Ramos (cell line): ENCODE data around the gene TNFRSF14.

Experiments used
- in situ Hi-C: fragments of 300-500 bp; cut with MboI; formaldehyde crosslinking; loops from one replicate; pipeline ENCODE4 v1.14.3; 2022; ENCODE audit warnings: low sequenced_read_pairs; ENCODE audit not compliant: unreplicated experiment

Gene TNFRSF14

GRCh38 chr1:2595812-2596529, 39.8 kb downstream of the TNFRSF14 start:
- in situ Hi-C loops: no loop called here

DNA sequence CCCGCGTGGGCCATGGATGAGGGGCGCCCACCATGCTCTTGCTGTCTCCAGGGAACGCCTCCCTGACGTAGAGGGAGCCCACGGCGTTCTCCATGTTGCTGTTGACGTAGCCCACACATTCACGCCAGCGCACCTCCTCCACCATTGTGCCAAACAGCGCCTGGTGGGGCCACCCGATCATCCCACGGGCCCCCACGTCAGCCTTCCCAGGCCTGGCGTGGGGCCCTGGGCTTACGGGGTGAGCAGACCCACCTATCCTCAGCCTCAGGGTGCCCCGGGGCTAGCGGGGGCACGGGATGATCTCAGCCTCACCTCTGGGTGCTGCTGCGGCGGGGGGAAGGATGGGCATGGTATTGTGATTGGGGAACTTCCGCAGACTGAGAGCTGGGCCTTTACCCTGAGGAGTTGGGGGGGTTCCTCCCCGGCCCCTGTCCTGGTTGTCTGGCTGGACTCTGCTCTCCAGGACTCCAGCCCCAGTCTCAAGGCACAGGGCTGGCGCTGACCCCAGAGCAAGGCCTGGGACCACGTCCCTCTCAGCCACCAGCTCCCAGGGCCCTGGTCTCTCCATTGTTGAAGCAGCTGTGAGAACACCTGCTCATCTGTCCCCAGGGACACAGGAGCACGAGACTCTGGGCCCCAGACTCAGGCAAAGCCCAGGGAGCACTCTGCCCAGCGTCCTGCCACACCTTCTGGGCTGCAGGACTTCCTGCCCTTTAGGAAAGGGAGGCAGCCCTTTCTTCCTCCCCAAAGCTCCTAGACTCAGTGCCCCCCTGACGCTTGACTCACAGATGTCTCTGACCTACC, 40.6 kb downstream of the TNFRSF14 start:
- in situ Hi-C loops: no loop called here

DNA sequence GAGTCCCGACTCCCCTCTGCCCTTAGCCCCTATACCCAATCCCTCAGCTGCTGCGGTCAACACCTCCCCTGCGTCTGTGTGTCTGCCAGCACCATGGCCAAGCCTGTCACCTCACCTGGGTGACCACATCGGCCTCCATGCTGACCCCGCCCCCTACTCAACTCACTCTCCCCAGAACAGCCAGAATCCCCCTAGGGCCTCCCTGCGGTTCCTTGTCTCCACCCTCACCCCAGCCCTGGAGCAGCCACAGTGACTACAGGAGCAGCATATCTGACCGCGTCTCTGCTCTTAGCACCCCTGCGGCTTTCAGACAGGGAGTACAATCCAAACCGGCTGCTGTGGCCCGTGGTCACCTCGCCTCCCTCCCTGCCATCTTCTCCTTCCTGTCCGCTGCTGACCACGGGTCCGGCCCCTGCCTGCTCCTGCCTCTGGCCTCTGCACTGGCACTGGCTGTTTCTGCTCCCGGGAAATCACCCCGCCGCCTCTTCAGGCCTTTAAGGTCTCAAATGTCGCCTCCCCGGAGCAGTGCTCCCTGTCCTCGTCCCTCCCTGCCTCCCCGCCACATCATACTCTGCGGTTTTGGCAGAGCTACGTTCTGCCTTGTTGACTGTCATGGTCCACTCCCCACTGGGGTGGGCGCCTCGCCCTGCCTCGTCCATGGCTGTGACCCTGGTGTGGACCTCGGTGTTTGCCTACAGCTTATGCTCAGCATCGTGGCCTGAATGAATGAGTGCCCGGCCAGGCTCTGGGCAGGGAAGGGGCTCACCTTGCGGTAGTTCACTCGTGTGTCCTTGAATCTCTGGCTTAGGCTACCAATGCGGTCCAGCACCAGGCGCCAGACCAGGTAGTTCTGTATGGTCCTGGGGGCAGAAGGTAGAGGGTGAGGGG, 41.5 kb downstream of the TNFRSF14 start:
- in situ Hi-C loops: no loop called here

- in situ Hi-C loops: no loop called here
These were observed 42.3 kb downstream of the TNFRSF14 start for GRCh38 chr1:2598329-2598931.

DNA sequence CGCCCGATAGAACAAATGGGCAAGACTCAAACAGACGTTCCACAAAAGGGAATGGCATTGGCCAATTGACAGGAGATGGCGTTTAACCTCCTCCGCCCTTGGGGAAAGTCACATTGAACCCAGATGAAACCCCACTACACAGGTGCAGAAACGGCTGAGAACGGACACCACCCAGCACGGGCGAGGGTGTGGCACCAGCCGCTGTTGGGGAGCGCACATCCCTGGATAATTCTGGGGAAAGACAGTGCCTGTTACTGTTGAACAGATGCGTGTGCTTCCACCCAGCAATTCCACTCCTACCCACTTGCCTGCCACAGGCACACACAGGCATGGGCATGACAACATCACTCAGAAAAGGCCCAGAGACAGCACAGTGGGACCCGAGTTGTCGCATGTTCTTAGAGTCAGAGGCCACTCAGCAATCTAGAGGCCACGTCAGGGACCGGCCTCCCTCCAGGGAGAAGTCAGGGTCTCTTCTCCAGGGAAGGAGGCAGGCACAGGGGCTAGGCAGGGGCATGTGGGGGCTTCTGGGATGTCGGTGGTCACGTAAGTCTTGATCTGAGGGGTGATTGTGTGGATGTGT, 45.6 kb downstream of the TNFRSF14 start:
- in situ Hi-C loops: no loop called here

DNA sequence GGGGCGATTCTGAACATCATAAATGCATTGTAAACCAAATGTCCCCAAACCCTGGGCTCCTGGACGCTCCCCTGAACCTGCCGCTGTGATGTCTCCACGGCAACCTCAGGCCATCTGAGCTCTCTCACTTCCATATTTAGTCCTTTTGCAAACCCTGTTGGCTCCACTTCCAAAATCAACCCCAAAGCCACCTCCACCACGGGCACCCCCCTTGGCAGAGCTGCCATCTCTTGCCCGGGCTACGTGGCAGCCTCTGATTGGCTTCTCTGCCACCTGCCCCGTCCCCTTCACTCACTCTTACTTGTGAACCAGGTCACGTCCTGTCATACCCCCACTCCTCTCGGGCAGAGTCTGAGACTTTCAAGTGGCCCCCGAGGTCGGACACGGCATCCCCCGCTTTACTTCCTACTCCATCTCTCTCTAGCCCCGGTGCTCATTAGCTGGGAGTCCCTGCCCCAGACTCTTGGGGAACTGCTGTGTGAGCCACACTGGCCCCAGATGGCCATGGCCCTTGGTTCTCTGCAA, 46.2 kb downstream of the TNFRSF14 start:
- in situ Hi-C loops: no loop called here

DNA sequence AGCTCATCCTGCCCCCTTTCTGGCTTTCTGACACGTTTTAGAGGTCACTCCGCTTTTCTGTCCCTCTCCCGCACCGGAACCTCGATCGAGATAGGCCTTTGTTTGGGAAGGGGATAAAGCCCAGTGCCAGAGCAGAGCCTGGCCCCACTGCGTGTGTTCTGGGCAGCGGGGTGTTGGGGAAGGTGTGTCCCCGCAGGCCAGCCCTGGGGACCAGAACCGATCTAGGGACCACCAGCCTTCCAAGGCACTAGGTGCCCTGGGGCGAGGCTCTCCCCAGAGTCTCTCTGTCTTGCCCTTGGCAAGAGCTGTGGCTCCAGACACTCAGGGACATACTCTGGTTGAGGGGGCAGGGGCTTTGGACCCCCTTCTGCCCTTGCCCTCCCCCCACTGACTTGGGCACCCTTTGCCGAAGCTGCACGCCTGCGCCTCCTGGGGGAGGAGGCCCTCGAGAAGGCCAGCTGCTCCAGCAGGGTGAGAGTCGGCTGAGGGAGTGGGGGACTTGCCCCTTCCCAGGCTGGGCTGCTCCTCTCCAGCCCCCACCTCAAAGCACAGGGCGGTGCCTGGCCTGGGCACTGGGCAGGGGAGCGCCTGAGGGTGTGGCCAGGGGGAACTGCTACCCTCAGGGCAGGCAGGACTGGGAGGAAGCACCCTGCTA, 46.8 kb downstream of the TNFRSF14 start:
- in situ Hi-C loops: no loop called here

GRCh38 chr1:2603521-2604155, 47.5 kb downstream of the TNFRSF14 start:
- in situ Hi-C loops: no loop called here

- in situ Hi-C loops: no loop called here
These were observed 48.1 kb downstream of the TNFRSF14 start for GRCh38 chr1:2604156-2604843.

DNA sequence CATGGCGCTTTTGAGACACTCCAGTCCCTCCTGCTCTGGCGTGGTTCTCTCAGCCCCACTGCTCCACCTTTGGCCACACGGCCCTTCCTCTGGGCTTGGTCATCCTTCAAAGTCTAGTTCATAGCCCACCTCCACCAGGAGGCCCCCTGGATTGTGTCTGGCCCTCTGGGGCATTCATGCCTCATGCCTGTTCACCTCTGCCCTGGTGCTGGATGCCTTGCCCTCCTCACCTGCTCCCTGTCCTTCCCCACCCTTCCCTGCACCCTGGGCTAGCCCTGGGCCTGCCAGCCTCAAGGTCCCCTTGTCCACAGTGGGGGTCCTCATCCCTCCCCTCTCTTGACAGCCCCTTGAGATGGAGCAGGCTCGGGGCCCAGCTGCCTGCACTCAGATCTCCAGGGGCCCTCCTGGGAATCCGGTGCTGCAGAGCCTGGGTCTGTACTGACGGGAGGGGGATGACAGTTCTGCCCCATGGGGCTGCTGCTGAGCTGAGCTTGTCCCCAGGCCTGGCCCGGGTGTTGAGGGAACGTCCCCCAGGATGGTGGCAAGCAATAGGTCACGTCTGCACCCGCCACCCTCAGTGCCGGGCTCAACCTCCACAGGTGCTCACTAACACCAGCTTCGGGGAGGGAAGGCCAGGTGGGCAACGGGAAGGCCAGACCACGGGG, 48.8 kb downstream of the TNFRSF14 start:
- in situ Hi-C loops: no loop called here

GRCh38 chr1:2605509-2606395, 49.6 kb downstream of the TNFRSF14 start:
- in situ Hi-C loops: no loop called here

- in situ Hi-C loops: no loop called here
These were observed 50.3 kb downstream of the TNFRSF14 start for GRCh38 chr1:2606396-2606880.

DNA sequence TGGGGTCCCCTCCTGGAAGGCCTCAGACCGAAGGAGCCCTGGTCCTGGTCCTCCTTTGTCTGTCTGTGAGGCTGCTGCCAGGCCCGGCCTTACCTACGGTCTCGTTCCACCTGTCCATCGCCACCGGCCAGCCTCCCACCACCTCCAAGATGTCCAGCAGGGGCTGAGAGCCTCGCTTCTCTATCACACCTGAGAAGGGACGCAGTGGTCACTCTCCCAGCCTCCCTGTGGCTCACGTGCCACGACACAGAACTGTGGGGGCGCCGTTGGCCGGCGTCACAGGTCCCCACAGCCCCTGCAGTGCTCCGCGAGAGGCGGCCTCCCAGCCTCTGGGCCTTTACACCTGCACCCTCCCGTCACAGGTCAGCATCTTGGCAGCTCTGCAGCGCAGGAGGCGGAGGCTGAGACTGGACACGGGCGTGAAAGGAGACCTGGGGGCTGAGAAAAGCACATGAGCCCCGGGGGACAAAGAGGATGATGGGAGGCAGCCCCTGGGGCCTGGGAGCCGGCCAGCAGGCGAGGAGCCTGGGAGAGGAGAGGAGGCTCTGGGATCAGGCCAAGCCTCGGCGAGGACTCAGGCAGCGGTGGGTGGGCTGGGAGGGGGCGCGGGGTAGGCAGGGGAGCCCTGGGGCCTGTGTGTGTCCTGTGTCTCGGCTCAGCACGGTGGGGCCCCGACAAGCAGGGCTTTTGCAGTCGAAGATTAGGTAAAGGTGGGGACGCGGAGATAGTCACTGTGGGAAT, 50.9 kb downstream of the TNFRSF14 start:
- in situ Hi-C loops: no loop called here

- in situ Hi-C loops: no loop called here
These were observed 51.5 kb downstream of the TNFRSF14 start for GRCh38 chr1:2607641-2608091.

DNA sequence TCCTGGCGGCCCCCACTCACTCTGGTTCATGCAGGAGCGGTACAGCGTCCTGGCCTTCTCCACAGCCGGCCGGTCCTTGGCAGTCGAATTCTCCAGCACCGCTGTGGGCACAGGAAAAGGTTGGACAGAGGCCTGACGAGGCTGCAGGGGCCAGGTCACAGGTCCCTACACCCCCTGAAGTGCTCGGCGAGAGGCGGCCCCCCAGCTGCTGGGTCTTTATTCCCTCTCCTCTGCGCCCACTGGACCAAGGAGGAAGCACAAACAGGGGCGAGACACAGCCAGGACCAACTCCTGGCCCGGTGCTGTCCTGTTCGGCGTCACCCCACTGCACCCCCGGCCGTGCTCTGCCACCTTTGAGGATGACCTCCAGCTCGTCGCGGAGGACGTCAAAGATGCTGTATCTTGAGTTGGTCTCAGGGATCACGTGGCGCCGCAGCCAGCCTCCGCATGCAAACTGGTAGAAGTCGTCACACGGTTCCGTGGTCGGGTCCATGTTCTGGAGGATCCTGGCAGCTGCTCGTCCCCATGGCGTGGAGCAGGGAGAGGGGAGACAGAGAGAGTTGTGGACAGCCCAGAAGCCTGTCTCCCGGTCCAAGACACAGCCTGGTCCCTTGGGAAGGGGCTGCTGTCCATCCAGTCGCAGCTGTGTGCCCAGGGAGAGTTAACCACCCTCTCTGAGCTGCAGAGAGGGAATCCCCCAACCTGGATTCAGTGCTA, 53.3 kb downstream of the TNFRSF14 start:
- in situ Hi-C loops: no loop called here
